Panc1 (cell line): ENCODE data around the gene ZFR2. TPM values are rescaled to one million over a fixed set of nuclear protein-coding genes. Genes with fewer than 3 reads are reported as not detected.

ENCODE experiments used
- ATAC-seq: fragments of 200-7000 bp; cut with Tn5 transposase; 2 replicates; pipeline ENCODE4 v1.9.1; 2020; ENCODE audit warnings: mild to moderate bottlenecking, moderate library complexity
- BruUV-seq: library from RNA; stranded (reverse); fragments of 400-500 nt; replicated peaks from 2 replicates; lab custom pipeline; 2021; lab: Mats Ljungman, UMichigan
- CTCF ChIA-PET: fragments of 300-600 bp; sonication (Branson Sonifier 250); formaldehyde crosslinking; loops from one replicate; lab custom pipeline; 2022; ENCODE audit warnings: antibody characterized with exemption; lab: Charles Lee
- POLR2A ChIA-PET: fragments of 300-600 bp; sonication (Branson Sonifier 250); formaldehyde crosslinking; loops from one replicate; lab custom pipeline; 2022; ENCODE audit warnings: antibody characterized with exemption; lab: Charles Lee
- DNase-seq: peaks from one replicate; pipeline ENCODE4 v3.0.0-alpha.2; 2010; ENCODE audit warnings: low read depth, low spot score
- H3K27ac ChIP-seq: 2 replicates; pipeline ENCODE4 v1.5.1; 2011; ENCODE audit warnings: mild to moderate bottlenecking, low read length, inconsistent platforms
- H3K27me3 ChIP-seq: fragments of 200-500 bp; sonication (Bioruptor generic); 2 replicates; pipeline ENCODE4 v1.6.0; 2014; ENCODE audit warnings: low read length, inconsistent platforms; ENCODE audit not compliant: control insufficient read depth, insufficient read depth
- H3K36me3 ChIP-seq: fragments of 200-500 bp; sonication (Bioruptor generic); 2 replicates; pipeline ENCODE4 v1.5.1; 2014; ENCODE audit warnings: inconsistent platforms, mild to moderate bottlenecking, low read length, moderate library complexity; ENCODE audit not compliant: control insufficient read depth, insufficient read depth
- H3K4me1 ChIP-seq: 2 replicates; pipeline ENCODE4 v1.5.1; 2011; ENCODE audit warnings: inconsistent platforms, mild to moderate bottlenecking, low read length, moderate library complexity; ENCODE audit not compliant: control insufficient read depth, insufficient read depth
- H3K4me3 ChIP-seq, 2 experiments: 2 replicates each; pipeline ENCODE4 v1.5.1; 2011 to 2012; ENCODE audit warnings: low read depth in 2 of 2, low read length in 2 of 2, mild to moderate bottlenecking in 2 of 2, inconsistent platforms in 1 of 2, moderate library complexity in 1 of 2
- H3K9me3 ChIP-seq: fragments of 200-500 bp; sonication (Bioruptor generic); 2 replicates; pipeline ENCODE4 v1.5.1; 2014; ENCODE audit warnings: low read depth, mild to moderate bottlenecking, inconsistent platforms, low read length, moderate library complexity; ENCODE audit not compliant: control insufficient read depth, insufficient read depth
- POLR2AphosphoS5 ChIP-seq: IDR thresholded peaks from 2 replicates; pipeline ENCODE4 v1.6.1; 2012; ENCODE audit warnings: mild to moderate bottlenecking, low read depth, low read length, moderate library complexity
- REST ChIP-seq, 2 experiments: IDR thresholded peaks; 2 replicates each; pipeline ENCODE4 v1.6.1; 2011 to 2012; ENCODE audit warnings: low read depth in 2 of 2, control low read depth in 1 of 2, low read length in 1 of 2, mild to moderate bottlenecking in 1 of 2, moderate library complexity in 1 of 2; ENCODE audit not compliant: insufficient read depth in 1 of 2
- SIN3A ChIP-seq: IDR thresholded peaks from 2 replicates; pipeline ENCODE4 v1.6.1; 2012; ENCODE audit warnings: low read depth, mild to moderate bottlenecking, low read length, moderate library complexity, borderline replicate concordance; ENCODE audit not compliant: insufficient read depth
- TCF7L2 ChIP-seq: IDR thresholded peaks from 2 replicates; pipeline ENCODE4 v1.6.1; 2011; ENCODE audit warnings: mild to moderate bottlenecking, low read depth, low read length, inconsistent platforms
- in situ Hi-C: cut with HindIII; loops from 2 replicates; pipeline ENCODE4 v1.10.0; 2016; ENCODE audit warnings: low sequenced_read_pairs, low pct_unique_long_range_greater_than_20kb
- intact Hi-C: fragments of 100-400 bp; cut with micrococcal nuclease; formaldehyde crosslinking; loops from one replicate; pipeline ENCODE4 v1.10.0; 2022; ENCODE audit not compliant: unreplicated experiment
- total RNA-seq: library from RNA; stranded (reverse); gene quantifications from one replicate; pipeline ENCODE4 v1.2.1, GENCODE V29; 2021; ENCODE audit not compliant: unreplicated experiment
- TF ChIP-seq, protein P1 (sequence below): fragments of 450-650 bp; IDR thresholded peaks from 2 replicates; pipeline ENCODE4 v1.5.1; 2017; ENCODE audit warnings: mild to moderate bottlenecking

Gene ZFR2
- total RNA-seq, 1 experiment from 2014 or later, result 0.74 TPM

DNA sequence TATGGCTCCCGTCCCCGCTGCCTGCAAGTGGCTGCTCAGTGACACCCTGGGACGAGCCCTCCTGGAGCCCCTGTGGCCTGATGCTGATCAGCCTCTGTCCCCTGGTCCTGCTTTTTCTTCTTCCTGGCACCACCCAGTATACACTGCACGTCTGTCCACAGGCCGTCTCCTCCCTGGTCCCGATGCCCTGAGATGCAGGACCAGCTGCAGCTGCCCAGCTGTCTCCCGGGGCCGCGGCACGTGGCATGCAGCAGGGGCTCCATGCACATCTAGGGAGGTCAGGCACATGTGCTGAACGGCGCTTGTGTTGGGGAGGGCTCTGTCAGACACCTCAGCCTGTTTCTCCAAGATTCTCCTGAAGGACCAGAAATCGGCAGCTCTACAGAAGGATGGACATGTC, 30.2 kb downstream of the ZFR2 start:
- in situ Hi-C loops (no loop called here), intact Hi-C loops (no loop called here)
- Histone ChIP-seq H3K27me3 (no peaks in the 10 kb centered on the region), H3K4me3 (no peak overlapping the region), H3K36me3 (no peaks in the 10 kb centered on the region), H3K4me1 (no peaks in the 10 kb centered on the region), H3K27ac (no peak overlapping the region), H3K9me3 (no peaks in the 10 kb centered on the region)
- POLR2A ChIA-PET, result no interaction called here
- ATAC-seq (no peak), DNase-seq (no peak)
- no TSS peak for BruUV-seq
- CTCF ChIA-PET, result no interaction called here
- TF ChIP-seq REST (IDR thresholded peaks at IDR 0.05; ENCODE audit: insufficient read depth in 1 of 2, low read depth in 2 of 2, low read length in 1 of 2) (no peak), TCF7L2 (no peak), SIN3A (no peak), POLR2AphosphoS5 (no peak)
- TF ChIP-seq, protein P1, sequence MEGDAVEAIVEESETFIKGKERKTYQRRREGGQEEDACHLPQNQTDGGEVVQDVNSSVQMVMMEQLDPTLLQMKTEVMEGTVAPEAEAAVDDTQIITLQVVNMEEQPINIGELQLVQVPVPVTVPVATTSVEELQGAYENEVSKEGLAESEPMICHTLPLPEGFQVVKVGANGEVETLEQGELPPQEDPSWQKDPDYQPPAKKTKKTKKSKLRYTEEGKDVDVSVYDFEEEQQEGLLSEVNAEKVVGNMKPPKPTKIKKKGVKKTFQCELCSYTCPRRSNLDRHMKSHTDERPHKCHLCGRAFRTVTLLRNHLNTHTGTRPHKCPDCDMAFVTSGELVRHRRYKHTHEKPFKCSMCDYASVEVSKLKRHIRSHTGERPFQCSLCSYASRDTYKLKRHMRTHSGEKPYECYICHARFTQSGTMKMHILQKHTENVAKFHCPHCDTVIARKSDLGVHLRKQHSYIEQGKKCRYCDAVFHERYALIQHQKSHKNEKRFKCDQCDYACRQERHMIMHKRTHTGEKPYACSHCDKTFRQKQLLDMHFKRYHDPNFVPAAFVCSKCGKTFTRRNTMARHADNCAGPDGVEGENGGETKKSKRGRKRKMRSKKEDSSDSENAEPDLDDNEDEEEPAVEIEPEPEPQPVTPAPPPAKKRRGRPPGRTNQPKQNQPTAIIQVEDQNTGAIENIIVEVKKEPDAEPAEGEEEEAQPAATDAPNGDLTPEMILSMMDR, result no peak

- ChIA-PET POLR2A (no interaction called here), CTCF (no interaction called here)
- Histone ChIP-seq H3K9me3 (no peaks in the 10 kb centered on the region), H3K4me3 (no peak overlapping the region), H3K4me1 (no peaks in the 10 kb centered on the region), H3K36me3 (no peaks in the 10 kb centered on the region), H3K27ac (no peak overlapping the region), H3K27me3 (no peaks in the 10 kb centered on the region)
- DNase-seq, result no peak
- intact Hi-C loops (no loop called here), in situ Hi-C loops (no loop called here)
- no TSS peak for BruUV-seq
- no peak for ATAC-seq
- TF ChIP-seq POLR2AphosphoS5 (no peak), REST (IDR thresholded peaks at IDR 0.05; ENCODE audit: insufficient read depth in 1 of 2, low read depth in 2 of 2, low read length in 1 of 2) (no peak)
- TF ChIP-seq, protein P1, result no peak
Measured at GRCh38 chr19:3837922-3838321, 30.9 kb downstream of the ZFR2 start.
